Neural progenitor cell (in vitro differentiated cells): ENCODE measurements around the gene MPZL3. TPM values are rescaled to one million over a fixed set of nuclear protein-coding genes. Genes with fewer than 3 reads are reported as not detected.

Source experiments
- DNase-seq: peaks from one replicate; pipeline ENCODE4 v3.0.0-alpha.2; 2016; ENCODE audit warnings: low spot score
- H2AFZ ChIP-seq: fragments of 200-600 bp; sonication (generic); replicated peaks from 2 replicates; pipeline ENCODE4 v1.6.1; 2016; ENCODE audit warnings: antibody characterized with exemption
- H3F3A ChIP-seq: fragments of 200-600 bp; sonication (generic); 2 replicates; pipeline ENCODE4 v1.6.1; 2016; ENCODE audit warnings: antibody characterized with exemption, low read depth
- H3K27ac ChIP-seq: fragments of 200-600 bp; sonication (generic); 2 replicates; pipeline ENCODE4 v1.5.1; 2016; ENCODE audit warnings: mild to moderate bottlenecking
- H3K27me3 ChIP-seq: fragments of 200-600 bp; sonication (generic); 2 replicates; pipeline ENCODE4 v1.6.1; 2016; ENCODE audit warnings: mild to moderate bottlenecking, moderate library complexity
- H3K36me3 ChIP-seq: fragments of 200-600 bp; sonication (generic); 2 replicates; pipeline ENCODE4 v1.5.1; 2016
- H3K4me1 ChIP-seq: fragments of 200-600 bp; sonication (generic); 2 replicates; pipeline ENCODE4 v1.6.1; 2016; ENCODE audit warnings: mixed run types
- H3K4me2 ChIP-seq: fragments of 200-600 bp; sonication (generic); 2 replicates; pipeline ENCODE4 v1.6.1; 2016
- H3K4me3 ChIP-seq: fragments of 200-600 bp; sonication (generic); 2 replicates; pipeline ENCODE4 v1.5.1; 2016
- H3K79me2 ChIP-seq: fragments of 200-600 bp; sonication (generic); 2 replicates; pipeline ENCODE4 v1.6.1; 2016; ENCODE audit warnings: low read depth
- H3K9ac ChIP-seq: fragments of 200-600 bp; sonication (generic); 2 replicates; pipeline ENCODE4 v1.6.1; 2016
- H3K9me3 ChIP-seq: fragments of 200-600 bp; sonication (generic); 2 replicates; pipeline ENCODE4 v1.5.1; 2016; ENCODE audit warnings: low read depth
- H4K20me1 ChIP-seq: fragments of 200-600 bp; sonication (generic); 2 replicates; pipeline ENCODE4 v1.6.1; 2016; ENCODE audit warnings: low read depth
- H3K27ac Mint-ChIP-seq: 3 replicates; pipeline ENCODE4 v1.8.0; 2021; ENCODE audit warnings: mixed read lengths
- H3K27me3 Mint-ChIP-seq: 2 replicates; pipeline ENCODE4 v1.8.0; 2022; ENCODE audit warnings: low read depth, mild to moderate bottlenecking, inconsistent platforms, moderate library complexity, mixed read lengths; ENCODE audit not compliant: insufficient read depth
- H3K36me3 Mint-ChIP-seq: 3 replicates; pipeline ENCODE4 v1.8.0; 2021; ENCODE audit warnings: mixed read lengths
- H3K4me1 Mint-ChIP-seq: 3 replicates; pipeline ENCODE4 v1.8.0; 2021; ENCODE audit warnings: mixed read lengths
- H3K4me3 Mint-ChIP-seq: 3 replicates; pipeline ENCODE4 v1.8.0; 2021; ENCODE audit warnings: mild to moderate bottlenecking, moderate library complexity, mixed read lengths
- H3K9me3 Mint-ChIP-seq: 3 replicates; pipeline ENCODE4 v1.8.0; 2020; ENCODE audit warnings: mixed read lengths
- CTCF ChIP-seq: fragments of 200-600 bp; sonication (generic); IDR thresholded peaks from 2 replicates; pipeline ENCODE4 v1.5.1; 2017; ENCODE audit warnings: antibody characterized with exemption, mild to moderate bottlenecking
- EZH2 ChIP-seq: fragments of 200-600 bp; sonication (generic); IDR thresholded peaks from 2 replicates; pipeline ENCODE4 v1.6.1; 2017; ENCODE audit warnings: antibody characterized with exemption, mild to moderate bottlenecking, moderate library complexity
- EZH2phosphoT487 ChIP-seq: fragments of 200-600 bp; sonication (generic); IDR thresholded peaks from 2 replicates; pipeline ENCODE4 v1.6.1; 2017; ENCODE audit warnings: antibody characterized with exemption
- total RNA-seq: library from RNA; depleted of rRNA; stranded (reverse); fragments of >200 nt; gene quantifications from 2 replicates; pipeline ENCODE4 v1.2.3, GENCODE V29; 2015; ENCODE audit warnings: low replicate concordance

MPZL3 gene
- total RNA-seq, 1 donor from 2014 or later: 5.7 TPM

- H3K4me1 Mint-ChIP-seq: no peaks in the 10 kb centered on the region
- H2AFZ ChIP-seq: no peak overlapping the region
- no peak overlapping the region for H3K27ac Mint-ChIP-seq
- no peaks in the 10 kb centered on the region for H3K27me3 Mint-ChIP-seq
- no peak overlapping the region for H3K4me2 ChIP-seq
- no peak overlapping the region for H3K27ac ChIP-seq
- H4K20me1 ChIP-seq: no peaks in the 10 kb centered on the region
- DNase-seq: no peak
- no peaks in the 10 kb centered on the region for H3F3A ChIP-seq
- no peaks in the 10 kb centered on the region for H3K4me1 ChIP-seq
- H3K9me3 Mint-ChIP-seq: no peaks in the 10 kb centered on the region
- TF ChIP-seq EZH2phosphoT487 (no peak), EZH2 (no peak), CTCF (no peak)
- H3K4me3 Mint-ChIP-seq: no peak overlapping the region
- no peaks in the 10 kb centered on the region for H3K9me3 ChIP-seq
- H3K27me3 ChIP-seq: peaks cover 19% of the 10 kb centered on the region
- H3K9ac ChIP-seq: no peak overlapping the region
- H3K36me3 Mint-ChIP-seq: no peaks in the 10 kb centered on the region
- H3K36me3 ChIP-seq: no peaks in the 10 kb centered on the region
- no peaks in the 10 kb centered on the region for H3K79me2 ChIP-seq
- no peak overlapping the region for H3K4me3 ChIP-seq
These were observed 31.7 kb upstream of the MPZL3 start for GRCh38 chr11:118283756-118284350.

- DNase-seq: no peak
- Mint-ChIP-seq H3K27me3 (no peaks in the 10 kb centered on the region), H3K4me3 (no peak overlapping the region), H3K4me1 (no peaks in the 10 kb centered on the region), H3K36me3 (no peaks in the 10 kb centered on the region), H3K9me3 (no peaks in the 10 kb centered on the region), H3K27ac (no peak overlapping the region)
- Histone ChIP-seq H3F3A (no peaks in the 10 kb centered on the region), H4K20me1 (no peaks in the 10 kb centered on the region), H3K27ac (no peak overlapping the region), H3K4me1 (no peaks in the 10 kb centered on the region), H3K4me2 (no peak overlapping the region), H2AFZ (no peak overlapping the region), H3K9me3 (no peaks in the 10 kb centered on the region), H3K79me2 (no peaks in the 10 kb centered on the region), H3K27me3 (peaks cover 18% of the 10 kb centered on the region), H3K4me3 (no peak overlapping the region), H3K9ac (no peak overlapping the region), H3K36me3 (no peaks in the 10 kb centered on the region)
- TF ChIP-seq CTCF (no peak), EZH2 (no peak), EZH2phosphoT487 (no peak)
These were observed 31.0 kb upstream of the MPZL3 start for GRCh38 chr11:118283037-118283636.

GRCh38 chr11:118282606-118283005 lies 30.4 kb upstream of the MPZL3 start:
- Histone ChIP-seq H3K9me3 (no peaks in the 10 kb centered on the region), H2AFZ (no peak overlapping the region), H3K27ac (no peak overlapping the region), H3K4me3 (no peak overlapping the region), H3K79me2 (no peaks in the 10 kb centered on the region), H3F3A (no peaks in the 10 kb centered on the region), H3K9ac (no peak overlapping the region), H3K4me2 (no peak overlapping the region), H4K20me1 (no peaks in the 10 kb centered on the region), H3K36me3 (no peaks in the 10 kb centered on the region), H3K4me1 (no peaks in the 10 kb centered on the region), H3K27me3 (peaks cover 12% of the 10 kb centered on the region)
- DNase-seq: no peak
- no peaks in the 10 kb centered on the region for H3K9me3 Mint-ChIP-seq
- H3K36me3 Mint-ChIP-seq: no peaks in the 10 kb centered on the region
- no peaks in the 10 kb centered on the region for H3K27me3 Mint-ChIP-seq
- no peak overlapping the region for H3K4me3 Mint-ChIP-seq
- H3K4me1 Mint-ChIP-seq: no peaks in the 10 kb centered on the region
- no peak for TF ChIP-seq EZH2phosphoT487
- no peak for TF ChIP-seq EZH2
- TF ChIP-seq CTCF: no peak
- H3K27ac Mint-ChIP-seq: no peak overlapping the region
